Activated T-helper 1 cell treated with anti-CD3 and anti-CD28 coated beads, Interleukin-2, amount 50 U/mL, for 16 hours (primary cell): Measurements from ENCODE around the gene TTLL3.
"Not testable (repeated sequence)": the region's sequence is repeated elsewhere in the genome, so short reads cannot be mapped to it uniquely, and the experiment has no call there.

Source experiments
- DNase-seq, 2 donors: peaks; one replicate each; pipeline ENCODE4 v3.0.0-alpha.2; 2020; ENCODE audit warnings: low read depth in 1 of 2, low spot score in 1 of 2

Gene TTLL3

DNA sequence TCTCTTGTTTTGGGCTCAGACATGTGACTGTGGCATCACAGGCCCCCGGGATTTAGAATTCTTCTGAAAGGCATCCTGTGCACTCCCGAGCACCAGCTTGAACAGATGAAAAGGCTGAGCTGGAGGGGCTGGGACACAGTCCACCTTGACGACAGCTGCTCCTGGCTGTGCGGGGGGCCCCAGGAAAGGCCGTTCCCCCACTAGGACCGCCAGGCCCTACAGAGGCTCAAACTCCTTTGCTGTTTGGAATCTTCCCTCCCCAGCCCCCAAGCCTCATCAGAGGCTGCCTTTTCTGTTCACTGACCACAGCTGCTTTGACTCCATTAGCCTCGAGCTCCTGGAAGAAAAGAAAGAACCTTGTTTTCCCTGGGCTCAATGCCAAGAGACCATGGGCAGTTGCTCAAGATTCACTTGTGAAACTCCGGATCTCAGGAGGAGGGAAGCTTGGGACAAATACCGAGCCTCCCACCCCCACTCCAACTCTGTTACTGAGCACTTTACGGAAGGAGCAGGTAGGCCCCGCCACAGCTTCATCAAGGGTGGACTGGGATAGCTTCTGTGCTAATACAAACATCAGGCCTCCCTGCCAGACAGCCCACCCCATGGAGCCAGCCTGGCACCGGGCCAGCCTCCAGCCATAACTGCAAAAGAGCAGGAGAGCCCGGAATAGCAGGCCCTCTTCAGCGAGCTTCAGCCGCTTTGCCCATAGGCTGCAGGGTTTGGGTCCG, 54.3 kb downstream of the TTLL3 start:
- DNase-seq, result no peak

DNA sequence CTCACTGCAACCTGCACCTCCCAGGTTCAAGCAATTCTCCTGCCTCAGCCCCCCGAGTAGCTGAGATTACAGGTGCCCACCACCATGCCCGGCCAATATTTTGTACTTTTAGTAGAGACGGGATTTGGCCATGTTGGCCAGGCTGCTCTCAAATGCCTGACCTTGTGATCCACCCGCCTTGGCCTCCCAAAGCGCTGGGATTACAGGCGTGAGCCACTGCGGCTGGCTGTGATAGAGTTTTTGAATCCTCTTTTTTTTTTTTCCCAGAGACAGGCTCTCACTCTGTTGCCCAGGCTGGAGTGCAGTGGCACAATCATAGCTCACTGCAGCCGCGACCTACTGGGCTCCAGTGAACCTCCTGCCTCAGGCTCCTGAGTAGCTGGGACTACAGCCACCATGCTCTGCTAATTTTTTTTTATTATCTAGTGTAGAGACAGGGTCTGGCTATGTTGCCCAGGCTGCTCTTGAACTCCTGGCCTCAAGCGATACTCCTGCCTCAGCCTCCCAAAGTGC, 55.1 kb downstream of the TTLL3 start:
- DNase-seq, result not testable (repeated sequence)

DNA sequence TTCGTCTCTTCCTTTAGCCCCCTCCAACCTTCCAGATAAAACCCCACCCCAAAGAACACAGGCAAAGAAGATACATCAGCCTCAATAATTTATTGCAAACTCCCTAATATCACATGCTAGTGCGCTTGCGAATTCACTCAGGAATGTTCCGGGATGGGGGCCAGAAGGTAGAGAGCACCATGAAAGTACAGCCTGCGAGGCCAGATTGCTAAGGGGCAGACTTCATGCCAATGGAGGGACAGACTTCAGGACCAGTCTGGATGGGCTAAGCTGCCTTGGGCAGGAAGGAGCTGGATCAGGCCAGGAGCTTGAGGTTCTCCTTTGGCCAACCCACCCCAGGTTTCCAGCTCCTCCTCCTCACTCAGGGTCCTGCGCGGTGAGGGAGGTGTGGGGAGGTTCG, 56.6 kb downstream of the TTLL3 start:
- no peak for DNase-seq

DNA sequence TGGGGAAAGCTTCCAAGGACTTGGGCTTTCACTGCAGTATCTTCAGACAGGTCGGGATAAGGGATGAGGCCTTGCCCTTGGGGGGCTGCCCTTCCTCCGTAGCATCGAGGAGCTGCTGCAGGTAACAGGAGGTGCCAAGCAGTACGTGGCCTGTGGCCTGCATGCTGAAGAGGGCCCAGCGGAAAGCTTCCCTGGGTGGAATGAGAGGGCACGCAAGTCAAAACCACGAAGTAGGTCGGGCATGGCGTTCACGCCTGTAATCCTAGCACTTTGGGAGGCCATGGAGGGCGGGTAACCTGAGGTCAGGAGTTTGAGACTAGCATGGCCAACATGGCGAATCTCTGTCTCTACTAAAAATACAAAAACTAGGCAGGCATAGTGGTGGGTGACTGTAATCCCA, 57.0 kb downstream of the TTLL3 start:
- DNase-seq, result no peak

DNA sequence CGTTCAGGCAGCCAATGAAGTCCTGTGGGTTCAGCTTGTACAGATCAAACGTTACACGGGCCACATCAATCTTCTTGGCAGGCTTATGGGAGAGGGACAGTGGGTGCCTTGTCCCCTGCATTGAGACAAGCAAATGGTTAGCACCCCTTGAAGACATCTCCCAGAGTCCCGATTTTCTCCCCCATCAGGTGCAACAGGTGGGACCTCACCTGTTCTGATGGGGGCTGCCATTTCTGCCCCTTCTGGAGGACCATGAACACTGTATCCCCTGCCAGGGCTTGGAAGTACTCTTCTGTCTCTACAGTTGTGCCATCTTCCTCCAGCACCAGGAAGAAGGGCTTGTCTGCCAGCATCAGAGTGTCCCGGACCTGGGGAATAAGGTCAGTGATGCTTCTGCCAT, 59.9 kb downstream of the TTLL3 start:
- DNase-seq, result no peak

DNA sequence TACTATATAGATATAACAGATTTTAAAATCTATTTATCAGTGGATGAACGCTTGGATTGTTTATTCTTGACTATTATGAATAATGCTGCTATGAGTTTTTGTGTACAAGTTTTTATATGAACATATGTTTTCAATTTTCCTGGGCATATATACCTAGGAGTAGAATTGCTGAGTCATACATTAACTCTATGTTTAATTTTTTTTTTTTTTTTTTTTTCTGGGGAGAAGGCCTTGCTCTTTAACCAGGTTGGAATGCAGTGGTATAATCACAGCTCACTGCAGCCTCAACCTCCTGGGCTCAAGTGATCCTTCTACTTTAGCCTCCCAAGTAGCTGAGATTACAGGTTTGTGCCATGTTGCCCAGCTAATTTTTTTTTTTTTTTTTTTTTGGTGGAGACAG, 60.9 kb downstream of the TTLL3 start:
- no peak for DNase-seq

DNA sequence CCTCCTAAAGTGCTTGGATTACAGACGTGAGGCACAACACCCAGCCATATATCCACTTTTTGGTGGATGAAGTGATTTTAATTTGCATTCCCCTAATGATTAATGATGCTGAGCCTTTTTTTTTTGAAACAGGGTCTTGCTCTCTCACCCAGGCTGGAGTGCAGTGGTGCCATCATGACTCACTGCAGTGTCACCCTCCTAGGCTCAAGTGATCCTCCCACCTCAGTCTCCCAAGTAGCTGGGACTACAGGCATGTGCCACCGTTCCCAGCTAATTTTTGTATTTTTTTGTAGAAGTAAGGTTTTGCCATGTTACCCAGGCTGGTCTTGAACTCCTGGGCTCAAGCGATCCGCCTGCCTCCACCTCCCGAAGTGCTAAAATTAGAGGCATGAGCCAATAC, 62.0 kb downstream of the TTLL3 start:
- not testable (repeated sequence) for DNase-seq

DNA sequence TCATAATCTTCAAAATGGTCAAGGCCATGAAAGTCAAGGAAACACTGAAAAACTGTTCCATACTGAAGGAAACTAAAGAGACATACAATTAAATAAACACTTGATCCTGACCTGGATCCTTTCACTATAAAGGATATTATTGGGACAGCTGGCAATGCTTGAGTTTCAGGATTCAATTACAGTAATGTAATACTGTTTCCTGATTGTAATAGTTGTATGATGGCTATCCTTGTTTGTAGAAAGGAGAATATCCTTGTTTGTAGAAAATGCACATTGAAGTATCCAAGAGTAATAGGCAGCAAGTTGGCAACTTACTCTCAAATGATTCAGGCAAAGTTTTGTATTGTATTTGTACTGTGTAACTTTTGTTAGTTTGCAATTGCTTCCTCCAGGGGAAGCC, 65.4 kb downstream of the TTLL3 start:
- DNase-seq, result no peak

DNA sequence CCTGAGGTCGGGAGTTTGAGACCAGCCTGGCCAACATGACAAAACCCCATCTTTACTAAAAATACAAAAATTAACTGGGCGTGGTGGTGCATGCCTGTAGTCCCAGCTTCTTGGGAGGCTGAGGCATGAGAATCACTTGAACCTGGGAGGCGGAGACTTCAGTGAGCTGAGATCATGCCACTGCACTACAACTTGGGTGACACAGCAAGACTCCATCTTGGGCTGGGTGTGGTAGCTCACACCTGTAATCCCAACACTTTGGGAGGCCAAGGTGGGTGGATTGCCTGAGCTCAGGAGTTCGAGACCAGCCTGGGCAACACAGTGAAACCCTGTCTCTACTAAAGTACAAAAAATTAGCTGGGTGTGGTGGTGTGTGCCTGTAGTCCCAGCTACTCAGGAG, 66.2 kb downstream of the TTLL3 start:
- not testable (repeated sequence) for DNase-seq

DNA sequence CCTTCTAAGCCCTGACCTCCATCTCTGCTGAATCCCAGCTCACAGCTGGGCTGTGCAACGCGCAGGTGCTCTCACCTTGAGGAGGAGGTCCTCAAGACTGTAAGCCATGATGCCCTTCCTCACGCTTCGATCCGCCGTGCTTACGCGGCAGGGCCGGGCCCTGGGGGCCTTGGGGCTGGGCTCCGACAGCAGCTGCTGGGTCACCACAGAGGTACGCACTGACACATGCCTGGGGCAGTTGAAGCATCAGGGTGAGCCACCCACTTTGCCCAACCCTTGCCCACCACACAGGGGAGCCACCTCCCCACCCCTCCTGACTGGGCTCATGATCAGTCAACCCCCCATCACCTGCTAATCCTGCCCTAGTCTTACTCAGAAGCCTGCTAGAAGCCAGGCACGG, 66.9 kb downstream of the TTLL3 start:
- DNase-seq, result no peak

DNA sequence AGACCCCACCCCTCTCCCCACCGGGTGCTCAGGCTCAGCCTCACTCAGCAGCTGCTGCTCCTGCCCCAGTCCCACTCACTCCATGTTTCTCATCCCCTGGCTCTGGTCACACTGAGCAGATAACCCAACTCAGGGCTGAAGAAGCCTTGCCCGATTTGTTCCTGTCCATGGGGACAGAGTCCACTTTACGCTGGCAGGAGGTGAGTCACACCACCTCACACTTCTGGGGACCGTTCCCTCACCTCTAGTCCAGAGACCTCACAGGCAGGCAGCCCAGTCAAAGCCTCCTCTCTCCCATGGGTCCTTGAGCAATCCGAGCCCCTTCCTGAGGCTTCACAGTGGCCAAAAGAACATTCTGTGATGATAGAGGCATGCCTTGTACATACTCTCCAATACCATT, 68.6 kb downstream of the TTLL3 start:
- DNase-seq, result no peak

DNA sequence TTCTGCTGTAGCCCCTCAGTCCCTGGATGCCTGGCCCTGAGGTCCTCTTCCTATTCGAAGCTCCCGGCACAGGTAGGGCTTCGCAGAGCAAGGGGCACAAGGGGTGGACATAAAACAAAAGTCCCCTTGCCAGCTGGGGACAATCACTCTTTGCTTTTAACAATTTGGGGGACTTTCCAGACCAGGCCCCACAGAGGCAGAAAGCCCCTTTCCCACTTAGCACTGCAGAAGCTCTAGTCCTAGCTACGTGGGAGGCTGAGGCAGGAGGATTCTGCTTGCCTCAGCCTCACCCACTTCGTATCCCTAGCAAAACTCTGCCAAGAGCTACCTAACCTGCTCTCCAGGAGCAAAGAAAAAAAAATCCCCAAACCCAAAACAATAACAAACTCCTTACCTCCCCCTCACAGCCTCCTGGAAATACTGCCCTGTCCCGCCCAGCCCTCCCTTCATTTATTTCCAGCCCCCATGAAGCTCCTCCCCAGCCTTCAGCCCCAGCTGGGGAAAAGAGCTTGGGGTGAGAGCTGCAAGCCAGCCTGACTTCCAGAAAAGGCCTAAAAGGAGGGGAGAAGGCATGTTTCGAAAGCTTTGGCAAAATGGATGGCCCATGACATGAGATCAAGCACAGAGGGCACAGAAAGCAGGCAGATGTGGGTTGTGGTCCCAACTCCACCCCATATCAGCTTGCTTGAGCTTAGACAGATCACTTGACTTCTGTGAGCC, 69.9 kb downstream of the TTLL3 start, which contains the start of gene CIDEC:
CIDEC (minus strand) TSS at position 424 of the 720 bp plus-strand sequence. CDS start 1,767 bp downstream, outside the sequence.
- DNase-seq, result no peak

DNA sequence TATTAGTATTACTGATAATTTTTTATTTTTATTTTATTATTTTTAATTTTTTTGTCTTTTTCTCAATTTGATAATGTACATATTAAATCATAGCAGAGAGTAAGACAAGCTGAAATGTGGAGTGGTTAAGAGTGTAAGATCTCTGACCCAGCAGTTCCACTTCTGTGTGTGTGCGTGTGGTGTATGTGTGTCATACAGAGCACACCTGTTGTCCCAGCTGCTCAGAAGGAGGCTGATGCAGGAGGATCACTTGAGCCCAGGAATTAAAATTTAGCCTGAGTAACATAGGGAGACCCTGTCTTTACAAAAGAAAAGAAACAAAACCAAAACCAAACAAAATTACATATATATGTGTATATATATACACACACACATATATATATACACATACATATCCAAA, 71.4 kb downstream of the TTLL3 start:
- DNase-seq, result no peak

DNA sequence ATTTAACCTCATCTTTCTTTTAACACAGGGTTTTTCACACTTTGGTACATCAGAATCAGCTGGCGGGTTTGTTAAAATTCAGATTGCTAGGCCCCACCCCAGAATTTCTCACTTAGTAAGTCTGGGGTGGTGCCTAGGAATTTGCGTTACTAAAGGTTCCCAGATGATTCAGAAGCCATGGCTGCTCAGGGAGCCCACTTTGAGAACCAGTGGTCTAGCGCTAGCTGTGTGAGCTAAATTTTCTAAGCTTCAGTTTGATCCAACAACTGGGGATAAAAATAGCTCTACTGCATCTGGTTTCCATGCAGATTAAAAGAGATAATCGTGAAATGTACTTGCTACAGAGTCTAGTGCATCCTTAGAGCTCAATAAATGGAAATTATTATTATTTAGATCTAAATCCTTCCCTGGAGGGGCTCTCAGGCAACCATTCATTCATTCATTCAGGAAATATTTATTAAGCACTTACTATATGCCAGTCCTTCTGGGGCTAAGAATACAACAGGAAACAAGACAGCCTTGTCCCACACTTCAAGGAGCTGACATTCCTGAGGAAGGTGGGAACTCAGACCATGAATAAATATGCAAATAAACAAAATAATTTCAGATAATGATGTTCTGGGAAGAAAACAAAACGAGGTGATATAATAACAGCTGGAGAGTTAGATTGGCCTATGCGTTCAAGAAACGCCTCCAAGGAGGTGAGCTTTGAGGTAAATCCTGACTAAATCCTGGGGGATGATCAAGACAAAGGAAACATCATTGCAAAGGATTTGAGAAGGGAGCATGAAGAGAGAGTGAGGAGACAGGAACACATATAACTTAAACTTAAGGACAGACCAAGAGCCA, 73.9 kb downstream of the TTLL3 start:
- DNase-seq, result no peak

DNA sequence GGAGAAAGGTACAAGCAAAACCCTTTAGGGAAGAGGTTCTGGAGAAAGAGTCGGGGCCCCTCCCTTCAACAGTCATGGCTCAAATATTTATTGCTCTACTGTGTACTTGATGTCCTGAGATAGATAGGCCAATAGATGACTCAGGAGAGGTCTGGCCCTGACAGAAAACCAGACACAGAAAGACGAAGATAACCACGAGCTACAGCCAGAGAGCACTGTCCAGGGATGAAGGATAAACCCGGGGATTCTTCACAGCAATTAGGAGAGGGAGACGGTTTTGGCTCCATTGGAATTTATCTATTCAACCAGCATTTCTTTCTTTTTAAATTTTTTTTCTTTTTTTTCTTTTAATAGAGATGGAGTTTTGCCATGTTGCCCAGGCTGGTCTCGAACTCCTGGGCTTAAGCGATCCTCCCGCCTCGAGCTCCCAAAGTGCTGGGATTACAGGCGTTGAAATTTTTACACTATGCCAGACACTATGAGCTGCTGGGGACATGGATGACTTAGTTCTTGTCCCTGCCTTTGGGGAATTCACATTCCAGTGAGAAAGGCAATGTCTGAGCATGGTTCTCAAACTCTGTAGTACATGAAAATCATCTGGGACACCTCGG, 74.6 kb downstream of the TTLL3 start:
- no peak for DNase-seq
